PC-3 (cell line): ENCODE data around the gene DOCK1. TPM values are rescaled to one million over a fixed set of nuclear protein-coding genes. Genes with fewer than 3 reads are reported as not detected.

Source experiments
- ATAC-seq: fragments of 200-7000 bp; cut with Tn5 transposase; 2 replicates; pipeline ENCODE4 v1.9.1; 2020; ENCODE audit warnings: mild to moderate bottlenecking, moderate library complexity
- BruUV-seq: library from RNA; stranded (reverse); fragments of 400-500 nt; replicated peaks from 2 replicates; lab custom pipeline; 2021; lab: Mats Ljungman, UMichigan
- CTCF ChIA-PET: fragments of 300-600 bp; sonication (Branson Sonifier 250); formaldehyde crosslinking; loops from one replicate; lab custom pipeline; 2022; ENCODE audit warnings: antibody characterized with exemption; lab: Charles Lee
- POLR2A ChIA-PET: fragments of 300-600 bp; sonication (Branson Sonifier 250); formaldehyde crosslinking; loops from one replicate; lab custom pipeline; 2022; ENCODE audit warnings: antibody characterized with exemption; ENCODE audit not compliant: unreplicated experiment; lab: Charles Lee
- DNase-seq: peaks from one replicate; pipeline ENCODE4 v3.0.0-alpha.2; 2015
- H2AFZ ChIP-seq: fragments of 300-600 bp; sonication (generic); 2 replicates; pipeline ENCODE4 v1.6.0; 2016; ENCODE audit warnings: antibody characterized with exemption, low read length
- H3F3A ChIP-seq: fragments of 300-600 bp; sonication (generic); one replicate; pipeline ENCODE4 v1.6.0; 2017; ENCODE audit warnings: antibody characterized with exemption, low read length, control low read depth, mild to moderate bottlenecking; ENCODE audit not compliant: unreplicated experiment
- H3K27ac ChIP-seq: fragments of 300-600 bp; sonication (generic); 2 replicates; pipeline ENCODE4 v1.5.1; 2016; ENCODE audit warnings: mild to moderate bottlenecking, low read length
- H3K27me3 ChIP-seq: fragments of 300-600 bp; sonication (generic); 2 replicates; pipeline ENCODE4 v1.6.1; 2016; ENCODE audit warnings: low read length, mixed read lengths
- H3K36me3 ChIP-seq: fragments of 300-600 bp; sonication (generic); 2 replicates; pipeline ENCODE4 v1.6.1; 2016; ENCODE audit warnings: low read depth, mixed run types, low read length, mixed read lengths
- H3K4me1 ChIP-seq: fragments of 300-600 bp; sonication (generic); 2 replicates; pipeline ENCODE4 v1.5.1; 2016; ENCODE audit warnings: low read length; ENCODE audit not compliant: insufficient read depth
- H3K4me2 ChIP-seq: fragments of 300-600 bp; sonication (generic); 2 replicates; pipeline ENCODE4 v1.6.0; 2016; ENCODE audit warnings: low read length
- H3K4me3 ChIP-seq: fragments of 300-600 bp; sonication (generic); 2 replicates; pipeline ENCODE4 v1.5.1; 2016; ENCODE audit warnings: mild to moderate bottlenecking, low read length, mixed read lengths
- H3K79me2 ChIP-seq: fragments of 300-600 bp; sonication (generic); 2 replicates; pipeline ENCODE4 v1.6.1; 2017; ENCODE audit warnings: low read length, mixed read lengths
- H3K9ac ChIP-seq: fragments of 300-600 bp; sonication (generic); 2 replicates; pipeline ENCODE4 v1.6.0; 2016; ENCODE audit warnings: mild to moderate bottlenecking, low read length
- H3K9me2 ChIP-seq: fragments of 300-600 bp; sonication (generic); replicated peaks from 2 replicates; pipeline ENCODE4 v1.6.1; 2016; ENCODE audit warnings: mixed run types, low read length, mixed read lengths
- H3K9me3 ChIP-seq: fragments of 300-600 bp; sonication (generic); 2 replicates; pipeline ENCODE4 v1.6.1; 2016; ENCODE audit warnings: low read length, mixed read lengths
- H4K20me1 ChIP-seq: fragments of 300-600 bp; sonication (generic); 2 replicates; pipeline ENCODE4 v1.6.1; 2016; ENCODE audit warnings: low read length, mixed read lengths
- EZH2 ChIP-seq: fragments of 300-600 bp; sonication (generic); IDR thresholded peaks from one replicate; pipeline ENCODE4 v1.6.1; 2017; ENCODE audit warnings: antibody characterized with exemption, mild to moderate bottlenecking, low read length; ENCODE audit not compliant: unreplicated experiment
- EZH2phosphoT487 ChIP-seq: fragments of 300-600 bp; sonication (generic); IDR thresholded peaks from 2 replicates; pipeline ENCODE4 v1.6.1; 2018; ENCODE audit warnings: mild to moderate bottlenecking, antibody characterized with exemption, low read length, borderline replicate concordance
- intact Hi-C: fragments of 100-400 bp; cut with micrococcal nuclease; formaldehyde crosslinking; loops from 2 replicates; pipeline ENCODE4 v1.9.0; 2023
- total RNA-seq: library from RNA; depleted of rRNA; stranded (reverse); fragments of >200 nt; gene quantifications from 2 replicates; pipeline ENCODE4 v1.2.3, GENCODE V29; 2014
- TF ChIP-seq, protein P1 (sequence below): fragments of 300-600 bp; sonication (generic); conservative IDR thresholded peaks from 2 replicates; pipeline ENCODE4 v1.5.1; 2017; ENCODE audit warnings: antibody characterized with exemption, low read depth, mild to moderate bottlenecking, low read length

The DOCK1 gene
- total RNA-seq, 1 experiment from 2014 or later = 34.3 TPM

DNA sequence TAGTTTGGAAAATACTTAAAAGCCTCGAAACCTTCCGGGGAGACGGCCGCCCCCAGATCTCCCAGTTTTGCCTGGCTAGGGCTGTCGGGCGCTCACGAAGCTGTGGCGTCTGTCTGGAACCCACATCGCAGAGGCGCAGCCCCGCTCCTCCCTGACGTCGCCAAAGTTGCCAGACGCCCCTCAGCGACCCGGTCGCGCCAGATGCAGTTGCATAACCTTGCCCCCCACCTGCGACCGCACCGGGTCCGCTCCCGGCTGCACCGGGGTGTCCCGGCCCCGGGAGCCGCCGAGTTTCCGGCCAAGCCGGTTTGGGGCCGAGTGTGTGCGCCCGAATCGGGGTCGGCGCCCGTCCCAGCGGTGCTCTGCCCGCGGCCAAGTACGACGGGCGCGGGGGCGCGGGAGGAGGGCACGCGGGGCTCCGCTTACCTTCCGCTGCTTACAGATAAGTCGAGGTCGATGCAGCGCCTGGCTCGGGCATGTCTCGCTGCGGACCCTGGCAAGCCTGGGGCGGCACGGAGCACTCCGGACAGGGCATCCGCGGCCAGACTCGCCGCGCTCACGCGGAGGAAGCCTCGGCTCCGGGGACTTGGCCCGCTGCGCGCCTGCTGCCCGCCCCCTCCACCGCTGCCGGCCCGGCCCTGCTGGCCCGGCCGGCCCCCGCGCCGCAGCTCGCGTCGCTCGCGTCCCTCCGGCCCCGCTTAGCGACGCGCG, 290.5 kb downstream of the DOCK1 start:
- Histone ChIP-seq H3K36me3 (no peaks in the 10 kb centered on the region), H3K9me2 (no peaks in the 10 kb centered on the region), H3F3A (no peaks in the 10 kb centered on the region), H3K4me1 (no peaks in the 10 kb centered on the region), H4K20me1 (no peaks in the 10 kb centered on the region), H3K79me2 (no peaks in the 10 kb centered on the region), H3K27ac (no peak overlapping the region), H3K4me2 (peak overlapping the region; percentile 81), H3K4me3 (peak overlapping the region; percentile 62), H3K9ac (no peak overlapping the region), H2AFZ (no peak overlapping the region), H3K27me3 (no peaks in the 10 kb centered on the region), H3K9me3 (no peaks in the 10 kb centered on the region)
- TF ChIP-seq, protein P1, sequence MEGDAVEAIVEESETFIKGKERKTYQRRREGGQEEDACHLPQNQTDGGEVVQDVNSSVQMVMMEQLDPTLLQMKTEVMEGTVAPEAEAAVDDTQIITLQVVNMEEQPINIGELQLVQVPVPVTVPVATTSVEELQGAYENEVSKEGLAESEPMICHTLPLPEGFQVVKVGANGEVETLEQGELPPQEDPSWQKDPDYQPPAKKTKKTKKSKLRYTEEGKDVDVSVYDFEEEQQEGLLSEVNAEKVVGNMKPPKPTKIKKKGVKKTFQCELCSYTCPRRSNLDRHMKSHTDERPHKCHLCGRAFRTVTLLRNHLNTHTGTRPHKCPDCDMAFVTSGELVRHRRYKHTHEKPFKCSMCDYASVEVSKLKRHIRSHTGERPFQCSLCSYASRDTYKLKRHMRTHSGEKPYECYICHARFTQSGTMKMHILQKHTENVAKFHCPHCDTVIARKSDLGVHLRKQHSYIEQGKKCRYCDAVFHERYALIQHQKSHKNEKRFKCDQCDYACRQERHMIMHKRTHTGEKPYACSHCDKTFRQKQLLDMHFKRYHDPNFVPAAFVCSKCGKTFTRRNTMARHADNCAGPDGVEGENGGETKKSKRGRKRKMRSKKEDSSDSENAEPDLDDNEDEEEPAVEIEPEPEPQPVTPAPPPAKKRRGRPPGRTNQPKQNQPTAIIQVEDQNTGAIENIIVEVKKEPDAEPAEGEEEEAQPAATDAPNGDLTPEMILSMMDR = no peak
- DNase-seq = no peak
- no TSS peak for BruUV-seq
- CTCF ChIA-PET = interaction anchor here (0.6 kb wide), 1 partner anchor 562 kb away, joined by 7 read pairs; no protein-coding TSS in a partner anchor
- ATAC-seq = peak; percentile 62
- intact Hi-C loops = no loop called here
- POLR2A ChIA-PET = no interaction called here

DNA sequence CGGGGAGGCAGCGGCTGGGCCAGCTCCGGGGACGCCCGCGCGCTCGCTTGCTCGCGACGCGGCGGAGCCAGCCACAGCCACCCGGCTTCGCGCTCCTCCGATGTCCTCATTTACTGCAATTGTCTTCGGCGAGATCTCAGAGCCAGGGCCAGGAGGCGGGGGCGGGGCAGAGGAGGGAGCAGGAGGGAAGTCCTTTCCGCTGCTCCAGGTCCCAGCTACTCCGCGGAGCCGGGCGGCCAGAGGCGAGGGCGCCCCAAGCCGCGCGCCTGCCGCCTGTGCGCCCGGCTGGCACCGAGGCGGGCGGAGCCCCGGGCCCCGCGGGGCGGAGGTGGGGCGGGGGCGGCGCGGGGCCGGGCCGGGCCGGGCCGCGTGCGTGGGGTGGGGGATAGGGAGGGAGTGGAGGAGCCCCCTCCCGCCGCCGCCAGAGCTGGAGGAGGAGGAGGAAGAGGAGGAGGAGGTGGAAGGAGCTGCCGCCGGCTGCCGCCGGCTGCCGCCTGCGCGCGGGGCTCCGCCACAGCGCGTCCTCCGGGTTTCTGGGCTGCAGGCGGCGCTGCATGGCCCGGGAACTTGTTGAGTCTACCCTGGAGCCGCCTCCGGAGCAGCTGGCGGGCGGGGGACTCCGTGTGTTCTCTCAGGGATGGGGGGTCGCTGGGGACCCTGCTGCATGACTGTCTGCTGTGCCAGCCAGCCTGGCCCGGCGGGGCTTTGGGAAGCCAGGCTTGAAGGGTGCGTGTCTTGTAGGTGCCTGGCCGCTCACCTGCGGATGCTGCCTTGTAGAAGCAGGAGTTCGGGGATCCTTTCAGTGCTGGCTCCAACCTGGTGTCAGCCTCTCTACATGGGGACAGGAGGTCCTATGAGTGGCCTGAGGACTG, 291.3 kb downstream of the DOCK1 start, which contains the start of gene INSYN2A:
Gene INSYN2A, minus strand, starts transcription at position 310 of the 872 bp plus-strand sequence. CDS start 20,196 bp downstream, outside the sequence.
- TF ChIP-seq EZH2 = no peak
- no peak for TF ChIP-seq EZH2phosphoT487
- TF ChIP-seq, protein P1 = no peak
- Histone ChIP-seq H3K4me1 (no peaks in the 10 kb centered on the region), H3K36me3 (no peaks in the 10 kb centered on the region), H3K9ac (no peak within 1 kb of the TSS), H3K27me3 (no peaks in the 10 kb centered on the region), H3F3A (no peaks in the 10 kb centered on the region), H3K4me3 (peak within 1 kb of the TSS; percentile 62), H3K4me2 (peak within 1 kb of the TSS; percentile 81), H3K79me2 (no peaks in the 10 kb centered on the region), H3K9me2 (no peaks in the 10 kb centered on the region), H3K9me3 (no peaks in the 10 kb centered on the region), H3K27ac (no peak within 1 kb of the TSS), H4K20me1 (no peaks in the 10 kb centered on the region), H2AFZ (no peak within 1 kb of the TSS)
- intact Hi-C loops = no loop called here
- ChIA-PET CTCF (interaction anchor here (0.6 kb wide), 1 partner anchor 562 kb away, joined by 7 read pairs; no protein-coding TSS in a partner anchor), POLR2A (no interaction called here)
- DNase-seq = peak; percentile 7
- peak; percentile 66 for ATAC-seq
- BruUV-seq = no TSS peak

DNA sequence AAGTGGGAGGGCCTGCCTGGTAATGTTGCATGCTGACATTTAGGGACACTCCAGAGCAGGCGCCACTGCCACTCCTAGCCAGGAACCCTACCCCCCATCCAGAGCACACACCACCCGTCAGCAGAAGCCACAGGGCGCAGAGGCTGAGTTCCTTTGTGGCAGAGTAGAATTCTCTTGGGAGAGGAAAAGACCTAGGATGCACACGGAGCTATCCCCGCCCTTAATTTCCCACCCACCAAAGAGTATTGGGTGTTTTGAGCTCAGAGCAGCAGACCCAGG, 291.9 kb downstream of the DOCK1 start:
- H3K4me3 ChIP-seq = no peak overlapping the region
- H3K9ac ChIP-seq = no peak overlapping the region
- H3K36me3 ChIP-seq = no peaks in the 10 kb centered on the region
- no TSS peak for BruUV-seq
- no peak overlapping the region for H3K27ac ChIP-seq
- no peak overlapping the region for H3K4me2 ChIP-seq
- no peak for ATAC-seq
- H3K4me1 ChIP-seq = no peaks in the 10 kb centered on the region
- H3K27me3 ChIP-seq = no peaks in the 10 kb centered on the region
- no peak for DNase-seq
- H2AFZ ChIP-seq = no peak overlapping the region
- intact Hi-C loops = no loop called here
- H3K79me2 ChIP-seq = no peaks in the 10 kb centered on the region
- no peaks in the 10 kb centered on the region for H3K9me3 ChIP-seq
- no peaks in the 10 kb centered on the region for H4K20me1 ChIP-seq
- no peaks in the 10 kb centered on the region for H3F3A ChIP-seq
- ChIA-PET CTCF (no interaction called here), POLR2A (no interaction called here)
- TF ChIP-seq EZH2phosphoT487 (no peak), EZH2 (no peak)
- TF ChIP-seq, protein P1 = no peak
- no peaks in the 10 kb centered on the region for H3K9me2 ChIP-seq
